ENCODE results near the gene TMEM270.

- TF ChIP-seq CTCF (IDR thresholded peaks at IDR 0.05) (no peak), EP300 (IDR thresholded peaks at IDR 0.05) (no peak), MAFK (IDR thresholded peaks at IDR 0.05; ENCODE audit: partially characterized antibody) (no peak), HES2 (IDR thresholded peaks at IDR 0.05) (no peak)
- TF ChIP-seq, protein P1, sequence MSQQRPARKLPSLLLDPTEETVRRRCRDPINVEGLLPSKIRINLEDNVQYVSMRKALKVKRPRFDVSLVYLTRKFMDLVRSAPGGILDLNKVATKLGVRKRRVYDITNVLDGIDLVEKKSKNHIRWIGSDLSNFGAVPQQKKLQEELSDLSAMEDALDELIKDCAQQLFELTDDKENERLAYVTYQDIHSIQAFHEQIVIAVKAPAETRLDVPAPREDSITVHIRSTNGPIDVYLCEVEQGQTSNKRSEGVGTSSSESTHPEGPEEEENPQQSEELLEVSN (IDR thresholded peaks at IDR 0.05; ENCODE audit: borderline replicate concordance, low read depth): no peak
Measured at GRCh38 chr7:73840715-73841379, 20.1 kb upstream of the TMEM270 start.
